ENCODE data around the gene ERF.

GRCh38 chr19:42273407-42274064, 18.6 kb upstream of the ERF start:
- TF ChIP-seq MYC (IDR thresholded peaks at IDR 0.05; ENCODE audit: low read depth, low read length): no peak
- TF ChIP-seq CTCF (IDR thresholded peaks at IDR 0.05; ENCODE audit: low read depth, low read length): no peak
- no peak for TF ChIP-seq POLR2A (IDR thresholded peaks at IDR 0.05; ENCODE audit: extremely low read depth, insufficient read length)
